ENCODE data around the gene MTHFSD.

The MTHFSD gene

GRCh38 chr16:86572041-86572521 lies 17.0 kb upstream of the MTHFSD start:
- Mint-ChIP-seq H3K9me3 (no peaks in the 10 kb centered on the region), H3K4me3 (peak overlapping the region; percentile 87 to 90 (median 89)), H3K36me3 (ENCODE audit: low read depth) (peaks cover 53% of the 10 kb centered on the region), H3K27me3 (ENCODE audit: low read depth) (peaks cover 92% of the 10 kb centered on the region), H3K4me1 (peaks cover 41% of the 10 kb centered on the region), H3K27ac (peak overlapping the region; percentile 89 to 97 (median 95))
- TF ChIP-seq, protein P1, sequence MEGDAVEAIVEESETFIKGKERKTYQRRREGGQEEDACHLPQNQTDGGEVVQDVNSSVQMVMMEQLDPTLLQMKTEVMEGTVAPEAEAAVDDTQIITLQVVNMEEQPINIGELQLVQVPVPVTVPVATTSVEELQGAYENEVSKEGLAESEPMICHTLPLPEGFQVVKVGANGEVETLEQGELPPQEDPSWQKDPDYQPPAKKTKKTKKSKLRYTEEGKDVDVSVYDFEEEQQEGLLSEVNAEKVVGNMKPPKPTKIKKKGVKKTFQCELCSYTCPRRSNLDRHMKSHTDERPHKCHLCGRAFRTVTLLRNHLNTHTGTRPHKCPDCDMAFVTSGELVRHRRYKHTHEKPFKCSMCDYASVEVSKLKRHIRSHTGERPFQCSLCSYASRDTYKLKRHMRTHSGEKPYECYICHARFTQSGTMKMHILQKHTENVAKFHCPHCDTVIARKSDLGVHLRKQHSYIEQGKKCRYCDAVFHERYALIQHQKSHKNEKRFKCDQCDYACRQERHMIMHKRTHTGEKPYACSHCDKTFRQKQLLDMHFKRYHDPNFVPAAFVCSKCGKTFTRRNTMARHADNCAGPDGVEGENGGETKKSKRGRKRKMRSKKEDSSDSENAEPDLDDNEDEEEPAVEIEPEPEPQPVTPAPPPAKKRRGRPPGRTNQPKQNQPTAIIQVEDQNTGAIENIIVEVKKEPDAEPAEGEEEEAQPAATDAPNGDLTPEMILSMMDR (IDR thresholded peaks at IDR 0.05; ENCODE audit: unreplicated experiment in 3 of 3): no peak

DNA sequence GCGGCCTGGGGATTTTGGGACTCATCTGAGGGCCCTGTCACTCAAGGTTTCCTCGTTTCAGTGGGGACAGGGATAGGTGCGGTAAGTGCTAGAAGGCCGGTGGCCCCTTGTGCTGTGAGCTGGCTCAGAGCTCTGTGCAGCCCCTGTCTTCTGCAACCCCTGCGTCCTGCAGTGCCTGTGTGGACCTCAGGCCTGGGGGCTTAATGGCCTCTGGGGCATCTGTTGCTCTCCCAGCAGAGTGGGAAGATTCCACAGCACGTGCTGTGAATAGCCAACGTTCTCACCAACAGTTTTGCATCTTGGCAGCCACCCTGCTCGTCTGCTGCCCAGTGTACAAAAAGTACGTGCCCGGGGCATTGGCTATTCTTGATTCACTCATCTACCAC lies 16.5 kb upstream of the MTHFSD start:
- H3K9me3 Mint-ChIP-seq: no peaks in the 10 kb centered on the region
- H3K4me1 Mint-ChIP-seq: peaks cover 38% of the 10 kb centered on the region
- TF ChIP-seq, protein P1 (IDR thresholded peaks at IDR 0.05; ENCODE audit: unreplicated experiment in 3 of 3): no peak
- peak overlapping the region; percentile 87 to 90 (median 89) for H3K4me3 Mint-ChIP-seq
- peak overlapping the region; percentile 89 to 97 (median 95) for H3K27ac Mint-ChIP-seq
- peaks cover 53% of the 10 kb centered on the region for H3K36me3 Mint-ChIP-seq (ENCODE audit: low read depth)
- peaks cover 89% of the 10 kb centered on the region for H3K27me3 Mint-ChIP-seq (ENCODE audit: low read depth)

DNA sequence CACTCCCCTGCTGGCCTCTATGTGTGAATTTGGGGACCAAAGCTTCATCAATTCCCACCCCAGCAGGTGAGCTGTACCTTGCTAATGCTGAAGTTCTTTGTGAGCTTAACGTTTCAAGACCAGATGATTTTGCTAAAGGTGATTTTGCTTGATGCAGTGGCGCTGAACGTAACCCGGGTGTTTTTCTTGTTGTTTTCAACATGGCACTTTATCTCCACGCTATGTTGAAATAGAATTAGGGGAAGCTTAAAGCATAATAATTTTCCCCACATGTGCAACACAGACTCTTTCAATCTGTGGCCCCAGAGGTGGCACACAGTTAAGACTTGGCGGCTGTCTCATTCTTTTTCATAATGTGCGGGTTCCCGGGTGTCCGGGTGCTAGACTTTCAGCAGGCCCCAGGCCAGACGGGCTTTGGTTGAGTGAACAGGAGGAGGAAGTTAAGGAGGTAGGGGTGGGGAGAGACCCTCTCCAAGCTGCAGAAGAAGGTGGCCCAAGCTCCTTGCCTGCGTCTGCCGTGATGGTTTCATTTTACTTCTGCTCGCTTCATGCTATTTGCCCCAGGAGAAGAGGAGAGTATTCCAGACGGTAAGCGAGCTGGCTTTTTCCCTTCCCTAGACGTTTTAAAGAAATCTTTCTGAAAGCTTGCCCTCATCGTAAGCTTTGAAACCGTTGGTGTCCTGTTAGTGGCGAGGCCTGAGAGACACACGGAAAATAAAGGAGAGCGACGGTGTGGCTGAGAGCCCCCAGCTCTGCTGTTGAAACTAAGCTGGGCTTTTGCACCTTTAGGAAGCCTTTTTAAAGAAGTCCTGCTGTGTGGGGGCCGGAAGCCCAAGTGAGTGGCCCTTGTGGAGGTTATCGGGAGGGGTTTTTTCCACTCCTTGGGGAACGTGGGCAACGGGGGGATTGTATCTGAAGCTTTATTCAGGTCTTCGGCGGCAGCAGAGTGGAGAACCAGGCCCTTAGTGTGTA lies 15.8 kb upstream of the MTHFSD start:
- H3K4me1 Mint-ChIP-seq: peaks cover 32% of the 10 kb centered on the region
- H3K27me3 Mint-ChIP-seq (ENCODE audit: low read depth): peaks cover 89% of the 10 kb centered on the region

DNA sequence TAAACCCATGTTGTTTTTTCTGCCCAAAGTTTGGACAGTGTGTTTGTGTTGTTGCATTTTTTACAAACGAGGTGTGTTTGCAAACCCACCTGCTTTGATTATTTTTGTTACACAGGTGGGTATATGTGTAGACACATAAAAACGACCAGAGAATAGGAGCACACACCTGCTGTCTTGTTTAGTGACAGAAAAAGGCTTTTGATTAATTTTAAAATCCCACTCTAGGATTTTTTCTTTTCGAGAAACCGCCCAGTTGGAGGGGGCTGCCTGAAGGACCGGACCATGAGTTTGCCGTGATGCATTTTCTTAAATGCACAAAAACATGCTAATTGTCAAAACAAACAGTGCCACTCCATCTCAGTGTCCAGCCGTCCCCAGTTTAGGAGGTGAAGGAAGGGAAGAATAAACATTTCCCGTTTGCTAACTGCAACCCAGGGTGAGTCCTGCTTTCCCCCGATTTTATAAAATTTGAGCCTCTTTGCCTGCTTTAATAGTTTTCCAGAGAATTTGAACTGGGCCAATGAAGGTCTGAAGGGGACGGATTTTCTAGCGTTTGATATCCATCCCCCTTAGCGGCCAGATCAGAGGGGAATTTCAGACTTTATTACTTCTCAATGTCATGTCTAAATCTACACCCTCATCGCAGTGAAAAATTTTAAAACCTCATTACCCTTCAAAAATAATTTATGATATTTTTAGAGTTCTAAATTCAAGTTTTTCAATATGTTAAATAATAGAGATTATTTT lies 14.8 kb upstream of the MTHFSD start:
- TF ChIP-seq, protein P1 (IDR thresholded peaks at IDR 0.05; ENCODE audit: unreplicated experiment in 3 of 3): no peak
- H3K36me3 Mint-ChIP-seq (ENCODE audit: low read depth): peaks cover 50% of the 10 kb centered on the region
- no peaks in the 10 kb centered on the region for H3K9me3 Mint-ChIP-seq
- H3K27ac Mint-ChIP-seq: peak overlapping the region; percentile 89 to 98 (median 97)
- peaks cover 31% of the 10 kb centered on the region for H3K4me1 Mint-ChIP-seq
- H3K27me3 Mint-ChIP-seq (ENCODE audit: low read depth): peaks cover 89% of the 10 kb centered on the region
- H3K4me3 Mint-ChIP-seq: peak overlapping the region; percentile 87 to 90 (median 89)

More for the DNA sequence above, 15.8 kb upstream of the MTHFSD start:
- peak overlapping the region; percentile 87 to 90 (median 89) for H3K4me3 Mint-ChIP-seq
- peaks cover 53% of the 10 kb centered on the region for H3K36me3 Mint-ChIP-seq (ENCODE audit: low read depth)
- no peaks in the 10 kb centered on the region for H3K9me3 Mint-ChIP-seq
- TF ChIP-seq, protein P1 (IDR thresholded peaks at IDR 0.05; ENCODE audit: unreplicated experiment in 3 of 3): no peak
- peak overlapping the region; percentile 89 to 97 (median 95) for H3K27ac Mint-ChIP-seq

DNA sequence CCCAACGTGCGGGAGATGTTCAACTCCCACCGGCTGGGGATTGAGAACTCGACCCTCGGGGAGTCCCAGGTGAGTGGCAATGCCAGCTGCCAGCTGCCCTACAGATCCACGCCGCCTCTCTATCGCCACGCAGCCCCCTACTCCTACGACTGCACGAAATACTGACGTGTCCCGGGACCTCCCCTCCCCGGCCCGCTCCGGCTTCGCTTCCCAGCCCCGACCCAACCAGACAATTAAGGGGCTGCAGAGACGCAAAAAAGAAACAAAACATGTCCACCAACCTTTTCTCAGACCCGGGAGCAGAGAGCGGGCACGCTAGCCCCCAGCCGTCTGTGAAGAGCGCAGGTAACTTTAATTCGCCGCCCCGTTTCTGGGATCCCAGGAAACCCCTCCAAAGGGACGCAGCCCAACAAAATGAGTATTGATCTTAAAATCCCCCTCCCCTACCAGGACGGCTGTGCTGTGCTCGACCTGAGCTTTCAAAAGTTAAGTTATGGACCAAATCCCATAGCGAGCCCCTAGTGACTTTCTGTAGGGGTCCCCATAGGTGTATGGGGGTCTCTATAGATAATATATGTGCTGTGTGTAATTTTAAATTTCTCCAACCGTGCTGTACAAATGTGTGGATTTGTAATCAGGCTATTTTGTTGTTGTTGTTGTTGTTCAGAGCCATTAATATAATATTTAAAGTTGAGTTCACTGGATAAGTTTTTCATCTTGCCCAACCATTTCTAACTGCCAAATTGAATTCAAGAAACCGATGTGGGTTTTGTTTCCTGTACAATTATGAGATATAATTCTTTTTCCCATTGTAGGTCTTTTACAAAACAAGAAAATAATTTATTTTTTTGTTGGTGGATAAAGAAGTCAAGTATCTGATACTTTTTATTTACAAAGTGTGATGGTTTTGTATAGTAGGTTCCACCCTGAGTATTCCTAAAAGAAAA lies 13.9 kb upstream of the MTHFSD start:
- peaks cover 31% of the 10 kb centered on the region for H3K4me1 Mint-ChIP-seq
- TF ChIP-seq, protein P1 (IDR thresholded peaks at IDR 0.05; ENCODE audit: unreplicated experiment in 3 of 3): no peak
- H3K36me3 Mint-ChIP-seq (ENCODE audit: low read depth): peaks cover 43% of the 10 kb centered on the region
- peaks cover 89% of the 10 kb centered on the region for H3K27me3 Mint-ChIP-seq (ENCODE audit: low read depth)
- H3K9me3 Mint-ChIP-seq: no peaks in the 10 kb centered on the region
- peak overlapping the region; percentile 89 to 98 (median 97) for H3K27ac Mint-ChIP-seq
- peak overlapping the region; percentile 87 to 90 (median 89) for H3K4me3 Mint-ChIP-seq

Data from nephron (organoid).